Astrocyte (in vitro differentiated cells and primary cell): ENCODE data around the gene JMJD6. TPM values are rescaled to one million over a fixed set of nuclear protein-coding genes. Genes with fewer than 3 reads are reported as not detected.

Experiments used
- DNase-seq: peaks from one replicate; pipeline ENCODE4 v3.0.0-alpha.2; 2010; ENCODE audit warnings: low read depth
- FAIRE-seq: peaks from 2 replicates; lab custom pipeline; 2011; peaks lifted over from hg19 to GRCh38; lab: Jason Lieb, UNC
- H2AFZ ChIP-seq: 2 replicates; pipeline ENCODE4 v1.6.0; 2012; ENCODE audit warnings: low read depth, low read length, inconsistent platforms
- H3K27ac ChIP-seq: 2 replicates; pipeline ENCODE4 v1.5.1; 2011; ENCODE audit warnings: low read depth, low read length, inconsistent platforms
- H3K27me3 ChIP-seq: 2 replicates; pipeline ENCODE4 v1.6.0; 2011; ENCODE audit warnings: low read length, inconsistent platforms; ENCODE audit not compliant: insufficient read depth
- H3K36me3 ChIP-seq: 2 replicates; pipeline ENCODE4 v1.5.1; 2011; ENCODE audit warnings: low read length, inconsistent platforms; ENCODE audit not compliant: insufficient read depth
- H3K4me1 ChIP-seq: 2 replicates; pipeline ENCODE4 v1.5.1; 2011; ENCODE audit warnings: low read length, inconsistent platforms; ENCODE audit not compliant: insufficient read depth
- H3K4me2 ChIP-seq: 2 replicates; pipeline ENCODE4 v1.6.0; 2012; ENCODE audit warnings: low read length, inconsistent platforms
- H3K4me3 ChIP-seq: 2 replicates; pipeline ENCODE4 v1.5.1; 2011; ENCODE audit warnings: low read depth, mild to moderate bottlenecking, low read length, inconsistent platforms; ENCODE audit not compliant: insufficient read depth
- H3K79me2 ChIP-seq: 2 replicates; pipeline ENCODE4 v1.6.0; 2012; ENCODE audit warnings: mild to moderate bottlenecking, low read length, inconsistent platforms; ENCODE audit not compliant: insufficient read depth
- H3K9ac ChIP-seq: 2 replicates; pipeline ENCODE4 v1.6.0; 2012; ENCODE audit warnings: mild to moderate bottlenecking, low read length, inconsistent platforms
- H3K9me3 ChIP-seq: 2 replicates; pipeline ENCODE4 v1.5.1; 2012; ENCODE audit warnings: low read depth, mild to moderate bottlenecking, low read length, inconsistent platforms; ENCODE audit not compliant: insufficient read depth
- H4K20me1 ChIP-seq: 2 replicates; pipeline ENCODE4 v1.6.0; 2012; ENCODE audit warnings: low read length, inconsistent platforms; ENCODE audit not compliant: insufficient read depth
- H3K27ac Mint-ChIP-seq: one replicate; pipeline ENCODE4 v1.8.0; 2021; ENCODE audit warnings: mild to moderate bottlenecking, mixed read lengths; ENCODE audit not compliant: unreplicated experiment
- H3K27me3 Mint-ChIP-seq: one replicate; pipeline ENCODE4 v1.8.0; 2021; ENCODE audit warnings: low read depth, mixed read lengths; ENCODE audit not compliant: unreplicated experiment
- H3K36me3 Mint-ChIP-seq: one replicate; pipeline ENCODE4 v1.8.0; 2021; ENCODE audit warnings: low read depth, mixed read lengths; ENCODE audit not compliant: unreplicated experiment
- H3K4me1 Mint-ChIP-seq: one replicate; pipeline ENCODE4 v1.8.0; 2021; ENCODE audit warnings: low read depth, mixed read lengths; ENCODE audit not compliant: unreplicated experiment
- H3K4me3 Mint-ChIP-seq: one replicate; pipeline ENCODE4 v1.8.0; 2021; ENCODE audit warnings: mild to moderate bottlenecking, moderate library complexity, mixed read lengths; ENCODE audit not compliant: unreplicated experiment
- H3K9me3 Mint-ChIP-seq: one replicate; pipeline ENCODE4 v1.8.0; 2021; ENCODE audit warnings: mild to moderate bottlenecking, mixed read lengths; ENCODE audit not compliant: unreplicated experiment
- EZH2 ChIP-seq: IDR thresholded peaks from 2 replicates; pipeline ENCODE4 v1.6.1; 2012; ENCODE audit warnings: mild to moderate bottlenecking, low read length, inconsistent platforms; ENCODE audit not compliant: insufficient read depth
- total RNA-seq: library from RNA; stranded (reverse); gene quantifications from 2 replicates; pipeline ENCODE4 v1.2.1, GENCODE V29; 2021
- TF ChIP-seq, protein P1 (sequence below): IDR thresholded peaks from 2 replicates; pipeline ENCODE4 v1.5.1; 2011; ENCODE audit warnings: low read depth, mild to moderate bottlenecking, inconsistent platforms, low read length, moderate library complexity; ENCODE audit not compliant: insufficient read depth

The JMJD6 gene
- total RNA-seq, 1 donor from 2014 or later: 45.5 TPM

DNA sequence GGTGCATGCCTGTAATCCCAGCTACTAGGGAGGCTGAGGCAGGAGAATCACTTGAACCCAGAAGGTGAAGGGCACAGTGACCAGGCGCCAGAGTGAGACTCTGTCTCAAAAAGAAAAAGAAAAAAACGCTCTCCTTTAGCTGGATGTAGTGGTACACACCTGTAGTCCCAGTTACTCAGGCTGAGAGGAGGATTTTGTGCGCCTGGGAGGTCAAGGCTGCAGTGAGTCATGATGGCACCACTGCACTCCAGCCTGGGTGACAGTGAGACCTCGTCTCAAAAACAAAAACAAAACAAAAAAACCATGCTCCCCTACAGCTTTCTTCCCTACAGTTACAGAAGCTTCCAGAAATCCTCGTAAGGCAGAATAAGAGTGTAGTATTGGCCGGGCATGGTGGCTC lies 49.8 kb downstream of the JMJD6 start:
- Mint-ChIP-seq H3K4me3 (no peak overlapping the region), H3K36me3 (peaks cover 13% of the 10 kb centered on the region), H3K27ac (no peak overlapping the region), H3K9me3 (no peaks in the 10 kb centered on the region), H3K4me1 (peaks cover 12% of the 10 kb centered on the region), H3K27me3 (no peaks in the 10 kb centered on the region)
- Histone ChIP-seq H3K79me2 (no peaks in the 10 kb centered on the region), H4K20me1 (peaks cover 13% of the 10 kb centered on the region), H3K4me3 (no peak overlapping the region), H3K4me1 (peaks cover 12% of the 10 kb centered on the region), H3K27ac (no peak overlapping the region), H3K36me3 (no peaks in the 10 kb centered on the region), H3K27me3 (no peaks in the 10 kb centered on the region), H3K9me3 (no peaks in the 10 kb centered on the region), H2AFZ (no peak overlapping the region), H3K4me2 (no peak overlapping the region), H3K9ac (no peak overlapping the region)
- FAIRE-seq (no peak), DNase-seq (no peak)
- TF ChIP-seq EZH2: no peak
- TF ChIP-seq, protein P1, sequence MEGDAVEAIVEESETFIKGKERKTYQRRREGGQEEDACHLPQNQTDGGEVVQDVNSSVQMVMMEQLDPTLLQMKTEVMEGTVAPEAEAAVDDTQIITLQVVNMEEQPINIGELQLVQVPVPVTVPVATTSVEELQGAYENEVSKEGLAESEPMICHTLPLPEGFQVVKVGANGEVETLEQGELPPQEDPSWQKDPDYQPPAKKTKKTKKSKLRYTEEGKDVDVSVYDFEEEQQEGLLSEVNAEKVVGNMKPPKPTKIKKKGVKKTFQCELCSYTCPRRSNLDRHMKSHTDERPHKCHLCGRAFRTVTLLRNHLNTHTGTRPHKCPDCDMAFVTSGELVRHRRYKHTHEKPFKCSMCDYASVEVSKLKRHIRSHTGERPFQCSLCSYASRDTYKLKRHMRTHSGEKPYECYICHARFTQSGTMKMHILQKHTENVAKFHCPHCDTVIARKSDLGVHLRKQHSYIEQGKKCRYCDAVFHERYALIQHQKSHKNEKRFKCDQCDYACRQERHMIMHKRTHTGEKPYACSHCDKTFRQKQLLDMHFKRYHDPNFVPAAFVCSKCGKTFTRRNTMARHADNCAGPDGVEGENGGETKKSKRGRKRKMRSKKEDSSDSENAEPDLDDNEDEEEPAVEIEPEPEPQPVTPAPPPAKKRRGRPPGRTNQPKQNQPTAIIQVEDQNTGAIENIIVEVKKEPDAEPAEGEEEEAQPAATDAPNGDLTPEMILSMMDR: no peak

GRCh38 chr17:76675648-76676047 lies 50.8 kb downstream of the JMJD6 start:
- H3K79me2 ChIP-seq: no peaks in the 10 kb centered on the region

DNA sequence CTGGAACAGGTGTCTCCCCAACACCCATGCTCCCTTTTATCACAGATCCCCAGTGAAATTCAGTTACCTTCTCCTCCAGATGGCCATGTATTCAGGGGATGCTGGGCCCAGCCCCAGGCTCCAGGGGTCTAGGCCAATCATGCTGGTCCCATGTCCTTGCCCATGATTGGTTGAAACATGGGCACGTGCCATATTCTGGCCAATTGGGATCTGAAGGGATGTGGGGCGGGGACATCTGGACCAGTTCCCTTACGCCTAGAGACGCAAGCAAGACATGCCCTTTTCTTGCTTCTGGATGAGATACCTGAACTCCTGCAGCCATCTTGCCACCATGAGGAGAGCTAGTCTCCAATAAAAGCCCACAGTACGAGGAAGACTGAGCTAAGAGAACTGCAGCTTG lies 51.8 kb downstream of the JMJD6 start:
- Histone ChIP-seq H3K4me3 (no peak overlapping the region), H3K4me2 (no peak overlapping the region), H3K79me2 (no peaks in the 10 kb centered on the region), H4K20me1 (no peaks in the 10 kb centered on the region), H3K27ac (no peak overlapping the region), H2AFZ (no peak overlapping the region), H3K9ac (no peak overlapping the region), H3K27me3 (no peaks in the 10 kb centered on the region), H3K4me1 (peaks cover 14% of the 10 kb centered on the region), H3K9me3 (no peaks in the 10 kb centered on the region), H3K36me3 (no peaks in the 10 kb centered on the region)
- no peaks in the 10 kb centered on the region for H3K9me3 Mint-ChIP-seq
- H3K4me1 Mint-ChIP-seq: peaks cover 13% of the 10 kb centered on the region
- H3K4me3 Mint-ChIP-seq: no peak overlapping the region
- H3K36me3 Mint-ChIP-seq: peaks cover 10% of the 10 kb centered on the region
- DNase-seq: no peak
- no peak for TF ChIP-seq EZH2
- TF ChIP-seq, protein P1: no peak
- no peak overlapping the region for H3K27ac Mint-ChIP-seq
- no peaks in the 10 kb centered on the region for H3K27me3 Mint-ChIP-seq
- no peak for FAIRE-seq

More at GRCh38 chr17:76675648-76676047, 50.8 kb downstream of the JMJD6 start:
- Histone ChIP-seq H3K27me3 (no peaks in the 10 kb centered on the region), H3K4me3 (no peak overlapping the region), H3K27ac (no peak overlapping the region), H3K9ac (no peak overlapping the region), H4K20me1 (peaks cover 3% of the 10 kb centered on the region), H3K4me1 (peaks cover 14% of the 10 kb centered on the region), H3K36me3 (no peaks in the 10 kb centered on the region), H2AFZ (no peak overlapping the region), H3K9me3 (no peaks in the 10 kb centered on the region), H3K4me2 (no peak overlapping the region)
- Mint-ChIP-seq H3K4me1 (peaks cover 13% of the 10 kb centered on the region), H3K9me3 (no peaks in the 10 kb centered on the region), H3K4me3 (no peak overlapping the region), H3K27ac (peak overlapping the region; percentile 58), H3K36me3 (peaks cover 10% of the 10 kb centered on the region), H3K27me3 (no peaks in the 10 kb centered on the region)
- DNase-seq: no peak
- no peak for TF ChIP-seq EZH2
- TF ChIP-seq, protein P1: no peak
- FAIRE-seq: no peak
